ENCODE measurements around the gene CNTRL.

CNTRL gene

DNA sequence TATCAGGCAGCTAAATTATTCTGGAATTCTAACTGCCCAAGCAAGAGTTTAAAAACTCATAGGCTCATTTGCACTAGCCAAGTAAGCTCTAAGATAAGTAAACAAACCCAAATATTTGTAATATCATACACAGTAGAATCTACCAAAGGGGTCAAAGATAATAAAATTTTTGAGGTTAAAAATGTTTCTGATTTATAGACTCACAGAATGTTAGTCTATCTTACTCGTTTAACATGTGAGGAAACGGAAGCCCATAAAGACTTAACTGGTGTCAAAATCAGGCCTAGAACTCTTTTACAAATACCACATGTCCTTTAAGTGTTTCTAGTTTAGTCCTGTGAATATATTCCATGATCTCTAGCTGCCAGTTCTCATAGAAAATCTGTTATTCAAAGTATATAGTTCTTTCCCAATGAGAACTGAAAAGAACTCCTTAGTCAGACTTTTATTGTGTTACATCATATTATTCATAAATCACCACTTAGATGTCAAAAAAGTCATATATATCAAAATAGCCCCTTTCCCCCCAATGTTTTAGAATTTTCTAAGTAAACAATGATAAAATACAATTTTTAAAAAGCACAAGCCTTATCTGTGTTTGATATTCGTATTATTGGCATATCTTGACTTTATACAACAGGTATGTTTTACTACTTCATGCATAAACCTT, 113.0 kb downstream of the CNTRL start:
- no peak for DNase-seq (ENCODE audit: low read depth, low spot score)
- Histone ChIP-seq H3K4me1 (ENCODE audit: insufficient read depth, insufficient read length) (no peaks in the 10 kb centered on the region), H3K9me3 (ENCODE audit: insufficient read depth, low read length) (no peaks in the 10 kb centered on the region), H3K27me3 (ENCODE audit: insufficient read depth, insufficient read length) (no peaks in the 10 kb centered on the region), H3K9ac (ENCODE audit: insufficient read length, low read depth) (no peak overlapping the region), H3K4me3 (ENCODE audit: insufficient read length, low read depth) (no peak overlapping the region), H3K36me3 (ENCODE audit: insufficient read depth, insufficient read length, low read length) (peaks cover 37% of the 10 kb centered on the region)
- TF ChIP-seq YY1 (IDR thresholded peaks at IDR 0.05; ENCODE audit: insufficient read depth, insufficient read length): no peak
- no peak for TF ChIP-seq ZNF274 (IDR thresholded peaks at IDR 0.05; ENCODE audit: low read depth, low read length)
- no peak for TF ChIP-seq SUZ12 (IDR thresholded peaks at IDR 0.05; ENCODE audit: extremely low read depth, insufficient read depth, insufficient read length)

DNA sequence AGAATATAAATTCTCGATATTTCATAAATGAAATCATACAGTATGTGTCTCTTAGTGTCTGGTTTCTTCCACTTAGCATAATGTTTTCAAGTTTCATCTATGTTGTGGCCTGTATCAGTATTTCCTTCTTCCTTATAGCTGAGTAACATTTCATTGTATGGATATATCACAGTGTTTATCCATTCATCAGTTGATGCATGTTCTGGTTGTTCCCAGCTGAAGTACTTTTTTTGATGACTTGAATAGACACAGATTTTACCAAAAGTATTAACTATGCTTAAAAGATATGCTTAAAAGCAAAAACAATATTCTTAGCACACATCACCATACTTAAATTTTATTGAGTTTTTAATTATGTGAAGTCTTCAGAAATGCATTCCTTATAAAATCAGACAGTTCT, 114.3 kb downstream of the CNTRL start:
- DNase-seq (ENCODE audit: low read depth, low spot score): no peak
- Histone ChIP-seq H3K36me3 (ENCODE audit: insufficient read depth, insufficient read length, low read length) (peaks cover 26% of the 10 kb centered on the region), H3K9ac (ENCODE audit: insufficient read length, low read depth) (no peak overlapping the region), H3K4me1 (ENCODE audit: insufficient read depth, insufficient read length) (no peaks in the 10 kb centered on the region), H3K27me3 (ENCODE audit: insufficient read depth, insufficient read length) (no peaks in the 10 kb centered on the region), H3K4me3 (ENCODE audit: insufficient read length, low read depth) (no peak overlapping the region), H3K9me3 (ENCODE audit: insufficient read depth, low read length) (no peaks in the 10 kb centered on the region)
- TF ChIP-seq ZNF274 (IDR thresholded peaks at IDR 0.05; ENCODE audit: low read depth, low read length): no peak
- TF ChIP-seq SUZ12 (IDR thresholded peaks at IDR 0.05; ENCODE audit: extremely low read depth, insufficient read depth, insufficient read length): no peak
- TF ChIP-seq YY1 (IDR thresholded peaks at IDR 0.05; ENCODE audit: insufficient read depth, insufficient read length): no peak

DNA sequence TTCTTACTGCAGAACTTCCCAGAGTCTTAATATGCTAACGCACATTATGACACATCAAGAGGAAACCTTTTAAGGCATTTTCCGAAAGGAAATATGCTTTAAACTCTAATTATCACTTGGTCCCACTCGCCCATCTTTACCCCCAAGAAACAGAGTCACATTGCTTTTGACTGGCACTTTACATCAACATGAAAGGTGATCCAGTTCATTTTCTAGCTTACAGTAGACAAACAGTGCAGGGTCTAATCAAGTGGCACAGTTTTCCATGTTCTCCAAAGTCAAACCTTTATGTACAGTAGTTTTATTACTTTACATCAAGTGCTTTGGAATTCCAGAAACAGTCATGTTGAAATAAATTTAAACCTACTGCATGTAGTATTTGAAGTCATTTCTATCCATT, 114.9 kb downstream of the CNTRL start:
- no peak for DNase-seq (ENCODE audit: low read depth, low spot score)
- H3K36me3 ChIP-seq (ENCODE audit: insufficient read depth, insufficient read length, low read length): peaks cover 26% of the 10 kb centered on the region
- H3K9me3 ChIP-seq (ENCODE audit: insufficient read depth, low read length): no peaks in the 10 kb centered on the region
- no peak overlapping the region for H3K9ac ChIP-seq (ENCODE audit: insufficient read length, low read depth)
- H3K27me3 ChIP-seq (ENCODE audit: insufficient read depth, insufficient read length): no peaks in the 10 kb centered on the region
- no peaks in the 10 kb centered on the region for H3K4me1 ChIP-seq (ENCODE audit: insufficient read depth, insufficient read length)
- H3K4me3 ChIP-seq (ENCODE audit: insufficient read length, low read depth): no peak overlapping the region
- TF ChIP-seq SUZ12 (IDR thresholded peaks at IDR 0.05; ENCODE audit: extremely low read depth, insufficient read depth, insufficient read length) (no peak), YY1 (IDR thresholded peaks at IDR 0.05; ENCODE audit: insufficient read depth, insufficient read length) (no peak), ZNF274 (IDR thresholded peaks at IDR 0.05; ENCODE audit: low read depth, low read length) (no peak)

DNA sequence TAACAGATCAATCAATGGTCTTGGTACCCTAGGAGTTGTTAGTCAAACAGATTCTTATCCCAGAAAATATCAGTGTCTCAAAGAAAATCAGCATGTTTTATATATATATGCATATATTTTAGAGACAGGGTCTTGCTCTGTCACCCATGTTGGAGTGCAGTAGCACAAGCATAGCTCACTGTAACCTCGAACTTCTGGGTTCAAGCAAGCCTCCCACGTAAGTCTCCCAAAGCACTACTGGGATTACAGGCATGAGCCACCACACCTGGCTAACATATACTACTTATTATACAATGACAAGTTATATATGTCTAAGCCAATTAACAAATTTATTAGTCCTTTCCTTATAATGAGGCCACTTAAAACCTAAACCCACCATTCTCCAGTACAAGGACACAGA, 116.5 kb downstream of the CNTRL start:
- no peak for DNase-seq (ENCODE audit: low read depth, low spot score)
- H3K27me3 ChIP-seq (ENCODE audit: insufficient read depth, insufficient read length): no peaks in the 10 kb centered on the region
- TF ChIP-seq SUZ12 (IDR thresholded peaks at IDR 0.05; ENCODE audit: extremely low read depth, insufficient read depth, insufficient read length) (no peak), YY1 (IDR thresholded peaks at IDR 0.05; ENCODE audit: insufficient read depth, insufficient read length) (no peak), ZNF274 (IDR thresholded peaks at IDR 0.05; ENCODE audit: low read depth, low read length) (no peak)
- no peaks in the 10 kb centered on the region for H3K9me3 ChIP-seq (ENCODE audit: insufficient read depth, low read length)
- H3K4me3 ChIP-seq (ENCODE audit: insufficient read length, low read depth): no peak overlapping the region
- H3K36me3 ChIP-seq (ENCODE audit: insufficient read depth, insufficient read length, low read length): peaks cover 12% of the 10 kb centered on the region
- no peaks in the 10 kb centered on the region for H3K4me1 ChIP-seq (ENCODE audit: insufficient read depth, insufficient read length)
- no peak overlapping the region for H3K9ac ChIP-seq (ENCODE audit: insufficient read length, low read depth)

DNA sequence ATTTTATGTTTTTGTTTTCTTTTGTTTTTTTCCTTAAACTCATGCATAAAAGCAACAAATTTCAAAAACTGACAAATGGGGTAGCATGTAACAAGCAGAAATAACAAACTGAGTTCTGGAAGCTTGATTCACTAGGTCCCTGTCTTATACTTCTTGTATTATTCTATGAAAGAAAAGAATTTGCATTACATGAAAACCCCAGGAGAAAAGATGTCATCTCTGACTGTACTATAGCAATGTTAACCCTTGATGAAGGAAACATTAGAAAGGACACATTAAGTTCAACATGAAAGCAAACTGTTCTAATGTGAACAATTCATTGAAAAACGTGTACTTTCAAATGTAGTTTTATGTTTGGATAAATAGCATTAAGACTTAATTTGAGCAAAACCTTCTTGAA, 117.8 kb downstream of the CNTRL start:
- TF ChIP-seq ZNF274 (IDR thresholded peaks at IDR 0.05; ENCODE audit: low read depth, low read length) (no peak), SUZ12 (IDR thresholded peaks at IDR 0.05; ENCODE audit: extremely low read depth, insufficient read depth, insufficient read length) (no peak), YY1 (IDR thresholded peaks at IDR 0.05; ENCODE audit: insufficient read depth, insufficient read length) (no peak)
- H3K4me1 ChIP-seq (ENCODE audit: insufficient read depth, insufficient read length): no peaks in the 10 kb centered on the region
- peaks cover 3% of the 10 kb centered on the region for H3K36me3 ChIP-seq (ENCODE audit: insufficient read depth, insufficient read length, low read length)
- H3K9me3 ChIP-seq (ENCODE audit: insufficient read depth, low read length): no peaks in the 10 kb centered on the region
- no peaks in the 10 kb centered on the region for H3K27me3 ChIP-seq (ENCODE audit: insufficient read depth, insufficient read length)
- no peak overlapping the region for H3K9ac ChIP-seq (ENCODE audit: insufficient read length, low read depth)
- no peak for DNase-seq (ENCODE audit: low read depth, low spot score)
- no peak overlapping the region for H3K4me3 ChIP-seq (ENCODE audit: insufficient read length, low read depth)

DNA sequence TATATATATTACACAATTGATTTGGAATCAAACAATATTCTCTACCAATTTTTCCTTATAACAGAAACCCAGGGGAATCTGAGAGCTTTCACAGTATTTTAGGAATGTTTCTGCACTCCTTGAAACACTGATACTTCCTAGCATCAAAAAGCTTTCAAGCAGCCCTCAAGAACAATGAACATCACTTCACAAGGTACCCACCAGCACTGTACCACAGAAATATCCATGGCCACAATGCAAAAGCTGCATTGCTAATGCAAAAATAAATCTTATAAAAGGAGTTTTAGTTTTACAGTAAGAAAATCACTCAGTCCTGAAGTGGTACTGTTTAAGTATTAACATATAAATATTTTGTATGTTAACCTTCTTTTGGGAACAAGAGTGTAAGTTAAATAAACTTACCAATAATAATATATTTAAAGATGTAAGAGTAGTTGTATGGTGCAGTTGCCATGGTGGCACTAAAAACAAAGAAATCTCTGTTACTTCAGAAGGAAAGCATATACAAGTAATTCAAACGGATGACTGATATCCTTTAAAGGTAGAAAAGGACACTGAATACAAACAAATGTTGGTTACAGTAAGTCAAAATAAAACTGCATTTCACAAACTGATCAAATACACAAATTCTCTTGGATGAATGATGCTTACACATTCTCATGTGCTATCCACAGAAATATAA, 118.3 kb downstream of the CNTRL start:
- no peak for DNase-seq (ENCODE audit: low read depth, low spot score)
- Histone ChIP-seq H3K4me1 (ENCODE audit: insufficient read depth, insufficient read length) (no peaks in the 10 kb centered on the region), H3K4me3 (ENCODE audit: insufficient read length, low read depth) (no peak overlapping the region), H3K27me3 (ENCODE audit: insufficient read depth, insufficient read length) (no peaks in the 10 kb centered on the region), H3K9ac (ENCODE audit: insufficient read length, low read depth) (no peak overlapping the region), H3K36me3 (ENCODE audit: insufficient read depth, insufficient read length, low read length) (peaks cover 3% of the 10 kb centered on the region), H3K9me3 (ENCODE audit: insufficient read depth, low read length) (no peaks in the 10 kb centered on the region)
- TF ChIP-seq YY1 (IDR thresholded peaks at IDR 0.05; ENCODE audit: insufficient read depth, insufficient read length): no peak
- TF ChIP-seq SUZ12 (IDR thresholded peaks at IDR 0.05; ENCODE audit: extremely low read depth, insufficient read depth, insufficient read length): no peak

DNA sequence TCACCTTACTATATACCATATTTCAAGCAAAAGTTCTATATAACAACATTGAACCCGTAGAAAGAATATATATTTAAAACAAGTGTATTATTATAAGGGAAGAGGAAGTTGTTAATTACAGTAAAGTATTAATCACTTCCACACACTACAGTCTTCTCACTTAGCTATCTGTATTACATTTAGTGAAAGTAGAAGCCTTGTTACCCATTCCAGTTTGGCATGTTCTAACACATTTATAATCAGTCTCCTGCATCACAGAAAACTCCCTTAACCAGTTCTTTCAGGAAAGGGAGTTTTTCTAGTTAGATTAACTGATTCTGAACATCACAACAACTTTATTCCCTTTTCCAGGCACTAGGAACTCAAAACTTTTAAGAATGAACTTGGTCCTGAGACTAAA, 120.0 kb downstream of the CNTRL start:
- H3K4me3 ChIP-seq (ENCODE audit: insufficient read length, low read depth): no peak overlapping the region
- TF ChIP-seq YY1 (IDR thresholded peaks at IDR 0.05; ENCODE audit: insufficient read depth, insufficient read length) (no peak), ZNF274 (IDR thresholded peaks at IDR 0.05; ENCODE audit: low read depth, low read length) (no peak), SUZ12 (IDR thresholded peaks at IDR 0.05; ENCODE audit: extremely low read depth, insufficient read depth, insufficient read length) (no peak)
- H3K9ac ChIP-seq (ENCODE audit: insufficient read length, low read depth): no peak overlapping the region
- no peaks in the 10 kb centered on the region for H3K9me3 ChIP-seq (ENCODE audit: insufficient read depth, low read length)
- H3K4me1 ChIP-seq (ENCODE audit: insufficient read depth, insufficient read length): no peaks in the 10 kb centered on the region
- DNase-seq (ENCODE audit: low read depth, low spot score): no peak
- H3K36me3 ChIP-seq (ENCODE audit: insufficient read depth, insufficient read length, low read length): peaks cover 3% of the 10 kb centered on the region
- H3K27me3 ChIP-seq (ENCODE audit: insufficient read depth, insufficient read length): no peaks in the 10 kb centered on the region
